Central memory CD8-positive, alpha-beta T cell (primary cell): ENCODE data around the gene TMEM11.
A peak's percentile ranks its signal among the peaks of the same experiment; 100 is the strongest.

ENCODE experiments used
- ATAC-seq: fragments of 150-1000 bp; cut with Tn5 transposase; replicated peaks from 2 replicates; pipeline ENCODE4 v1.10.0; 2022; ENCODE audit warnings: mild to moderate bottlenecking, moderate FRiP score, moderate number of reproducible peaks; ENCODE audit not compliant: poor library complexity, severe bottlenecking; ENCODE audit errors: extremely low read depth
- DNase-seq, 2 donors: peaks; one replicate each; pipeline ENCODE4 v3.0.0; 2021; ENCODE audit warnings: low spot score in 2 of 2
- H3K27ac Mint-ChIP-seq: one replicate; pipeline ENCODE4 v1.8.0; 2022; ENCODE audit warnings: low read depth, mild to moderate bottlenecking, moderate library complexity, mixed read lengths
- H3K27me3 Mint-ChIP-seq: one replicate; pipeline ENCODE4 v1.8.0; 2022; ENCODE audit warnings: mixed read lengths
- H3K36me3 Mint-ChIP-seq: one replicate; pipeline ENCODE4 v1.8.0; 2022; ENCODE audit warnings: mild to moderate bottlenecking, moderate library complexity, mixed read lengths; ENCODE audit not compliant: insufficient read depth
- H3K4me1 Mint-ChIP-seq: one replicate; pipeline ENCODE4 v1.8.0; 2022; ENCODE audit warnings: mixed read lengths
- H3K4me3 Mint-ChIP-seq: one replicate; pipeline ENCODE4 v1.8.0; 2022; ENCODE audit warnings: mild to moderate bottlenecking, moderate library complexity, mixed read lengths
- H3K9me3 Mint-ChIP-seq: one replicate; pipeline ENCODE4 v1.8.0; 2022; ENCODE audit warnings: mixed read lengths

Gene TMEM11

GRCh38 chr17:21214777-21215541, 998 bp upstream of the TMEM11 start:
- no peaks in the 10 kb centered on the region for H3K9me3 Mint-ChIP-seq
- H3K36me3 Mint-ChIP-seq = peaks cover 12% of the 10 kb centered on the region
- peak; percentile 3 for ATAC-seq
- peak overlapping the region; percentile 94 for H3K27ac Mint-ChIP-seq
- no peak for DNase-seq
- H3K27me3 Mint-ChIP-seq = no peaks in the 10 kb centered on the region
- peaks cover 43% of the 10 kb centered on the region for H3K4me1 Mint-ChIP-seq
- peak overlapping the region; percentile 90 for H3K4me3 Mint-ChIP-seq

GRCh38 chr17:21213638-21214014, 335 bp downstream of the TMEM11 start:
- Mint-ChIP-seq H3K27me3 (no peaks in the 10 kb centered on the region), H3K9me3 (no peaks in the 10 kb centered on the region), H3K27ac (peak overlapping the region; percentile 94), H3K36me3 (peaks cover 14% of the 10 kb centered on the region), H3K4me1 (peaks cover 43% of the 10 kb centered on the region), H3K4me3 (peak overlapping the region; percentile 90)
- ATAC-seq (peak; percentile 2), DNase-seq (peak in 1 of 2 donors; percentile 13)

GRCh38 chr17:21212826-21213637, 929 bp downstream of the TMEM11 start:
- Mint-ChIP-seq H3K4me1 (peaks cover 43% of the 10 kb centered on the region), H3K9me3 (no peaks in the 10 kb centered on the region), H3K27me3 (no peaks in the 10 kb centered on the region), H3K36me3 (peaks cover 14% of the 10 kb centered on the region), H3K27ac (peak overlapping the region; percentile 94), H3K4me3 (peak overlapping the region; percentile 90)
- no peak for DNase-seq
- no peak for ATAC-seq

- ATAC-seq = no peak
- no peak for DNase-seq
- H3K27me3 Mint-ChIP-seq = no peaks in the 10 kb centered on the region
- H3K36me3 Mint-ChIP-seq = peaks cover 18% of the 10 kb centered on the region
- peak overlapping the region; percentile 25 for H3K27ac Mint-ChIP-seq
- peaks cover 43% of the 10 kb centered on the region for H3K4me1 Mint-ChIP-seq
- no peaks in the 10 kb centered on the region for H3K9me3 Mint-ChIP-seq
- H3K4me3 Mint-ChIP-seq = peak overlapping the region; percentile 90
Measured at GRCh38 chr17:21211825-21212479, 2.0 kb downstream of the TMEM11 start.

GRCh38 chr17:21210411-21211076, 3.4 kb downstream of the TMEM11 start:
- DNase-seq (no peak), ATAC-seq (no peak)
- peaks cover 44% of the 10 kb centered on the region for H3K4me1 Mint-ChIP-seq
- H3K36me3 Mint-ChIP-seq = peaks cover 18% of the 10 kb centered on the region
- no peaks in the 10 kb centered on the region for H3K27me3 Mint-ChIP-seq
- H3K9me3 Mint-ChIP-seq = no peaks in the 10 kb centered on the region
- H3K27ac Mint-ChIP-seq = peak overlapping the region; percentile 46
- H3K4me3 Mint-ChIP-seq = no peak overlapping the region

- no peak for DNase-seq
- no peak for ATAC-seq
- H3K9me3 Mint-ChIP-seq = no peaks in the 10 kb centered on the region
- H3K4me3 Mint-ChIP-seq = no peak overlapping the region
- no peaks in the 10 kb centered on the region for H3K27me3 Mint-ChIP-seq
- H3K36me3 Mint-ChIP-seq = peaks cover 20% of the 10 kb centered on the region
- no peak overlapping the region for H3K27ac Mint-ChIP-seq
- peaks cover 44% of the 10 kb centered on the region for H3K4me1 Mint-ChIP-seq
Measured at GRCh38 chr17:21209511-21210175, 4.3 kb downstream of the TMEM11 start.

- ATAC-seq (no peak), DNase-seq (no peak)
- peaks cover 13% of the 10 kb centered on the region for H3K36me3 Mint-ChIP-seq
- no peaks in the 10 kb centered on the region for H3K27me3 Mint-ChIP-seq
- no peak overlapping the region for H3K27ac Mint-ChIP-seq
- H3K9me3 Mint-ChIP-seq = no peaks in the 10 kb centered on the region
- no peak overlapping the region for H3K4me3 Mint-ChIP-seq
- H3K4me1 Mint-ChIP-seq = peaks cover 46% of the 10 kb centered on the region
Measured at GRCh38 chr17:21208352-21208751, 5.6 kb downstream of the TMEM11 start.

- H3K4me1 Mint-ChIP-seq = peaks cover 42% of the 10 kb centered on the region
- H3K9me3 Mint-ChIP-seq = no peaks in the 10 kb centered on the region
- peaks cover 9% of the 10 kb centered on the region for H3K36me3 Mint-ChIP-seq
- H3K27ac Mint-ChIP-seq = no peak overlapping the region
- ATAC-seq (no peak), DNase-seq (no peak)
- no peaks in the 10 kb centered on the region for H3K27me3 Mint-ChIP-seq
- no peak overlapping the region for H3K4me3 Mint-ChIP-seq
Measured at GRCh38 chr17:21204935-21205334, 9.0 kb downstream of the TMEM11 start.

GRCh38 chr17:21202512-21202911, 11.4 kb downstream of the TMEM11 start:
- no peaks in the 10 kb centered on the region for H3K9me3 Mint-ChIP-seq
- H3K4me3 Mint-ChIP-seq = no peak overlapping the region
- no peak for ATAC-seq
- no peak overlapping the region for H3K27ac Mint-ChIP-seq
- peaks cover 48% of the 10 kb centered on the region for H3K4me1 Mint-ChIP-seq
- H3K27me3 Mint-ChIP-seq = no peaks in the 10 kb centered on the region
- no peak for DNase-seq
- peaks cover 14% of the 10 kb centered on the region for H3K36me3 Mint-ChIP-seq

- ATAC-seq (no peak), DNase-seq (no peak)
- no peak overlapping the region for H3K27ac Mint-ChIP-seq
- H3K27me3 Mint-ChIP-seq = no peaks in the 10 kb centered on the region
- H3K4me3 Mint-ChIP-seq = no peak overlapping the region
- H3K36me3 Mint-ChIP-seq = peaks cover 15% of the 10 kb centered on the region
- no peaks in the 10 kb centered on the region for H3K9me3 Mint-ChIP-seq
- H3K4me1 Mint-ChIP-seq = peaks cover 48% of the 10 kb centered on the region
Measured at GRCh38 chr17:21201874-21202273, 12.1 kb downstream of the TMEM11 start.

GRCh38 chr17:21201298-21201595, 12.7 kb downstream of the TMEM11 start:
- Mint-ChIP-seq H3K36me3 (peaks cover 18% of the 10 kb centered on the region), H3K9me3 (no peaks in the 10 kb centered on the region), H3K4me1 (peaks cover 47% of the 10 kb centered on the region), H3K27ac (peak overlapping the region; percentile 57), H3K27me3 (no peaks in the 10 kb centered on the region), H3K4me3 (no peak overlapping the region)
- ATAC-seq (no peak), DNase-seq (no peak)
